HG03066 (cell line): ENCODE results near the gene GFRA3.
A peak's percentile ranks its signal among the peaks of the same experiment; 100 is the strongest.
"Not testable (repeated sequence)": the region's sequence is repeated elsewhere in the genome, so short reads cannot be mapped to it uniquely, and the experiment has no call there.

Experiments
- ATAC-seq: cut with Tn5 transposase; IDR thresholded peaks from one replicate; pipeline ENCODE4 v1.9.1; 2021; ENCODE audit warnings: low read depth; ENCODE audit not compliant: unreplicated experiment

The GFRA3 gene

DNA sequence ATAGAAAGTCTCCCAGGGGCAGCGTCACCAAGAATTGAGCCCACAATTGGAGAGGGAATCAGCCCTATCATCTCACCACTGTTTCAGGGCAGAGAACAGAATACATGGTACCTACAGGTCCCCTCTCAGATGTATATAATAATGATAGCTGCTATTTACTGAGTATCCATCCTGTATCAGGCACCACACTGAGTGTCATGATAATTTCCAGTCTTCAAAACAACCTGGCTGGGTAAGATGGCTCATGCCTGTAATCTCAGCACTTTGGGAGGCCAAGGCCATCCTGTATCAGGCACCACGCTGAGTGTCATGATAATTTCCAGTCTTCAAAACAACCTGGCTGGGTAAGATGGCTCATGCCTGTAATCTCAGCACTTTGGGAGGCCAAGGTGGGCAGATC lies 26.6 kb downstream of the GFRA3 start:
- ATAC-seq: not testable (repeated sequence)

GRCh38 chr5:138246822-138247221 lies 27.6 kb downstream of the GFRA3 start:
- no peak for ATAC-seq

GRCh38 chr5:138246334-138246733 lies 28.1 kb downstream of the GFRA3 start:
- ATAC-seq: no peak

GRCh38 chr5:138245717-138246116 lies 28.7 kb downstream of the GFRA3 start:
- no peak for ATAC-seq

GRCh38 chr5:138243794-138244193 lies 30.6 kb downstream of the GFRA3 start:
- no peak for ATAC-seq

DNA sequence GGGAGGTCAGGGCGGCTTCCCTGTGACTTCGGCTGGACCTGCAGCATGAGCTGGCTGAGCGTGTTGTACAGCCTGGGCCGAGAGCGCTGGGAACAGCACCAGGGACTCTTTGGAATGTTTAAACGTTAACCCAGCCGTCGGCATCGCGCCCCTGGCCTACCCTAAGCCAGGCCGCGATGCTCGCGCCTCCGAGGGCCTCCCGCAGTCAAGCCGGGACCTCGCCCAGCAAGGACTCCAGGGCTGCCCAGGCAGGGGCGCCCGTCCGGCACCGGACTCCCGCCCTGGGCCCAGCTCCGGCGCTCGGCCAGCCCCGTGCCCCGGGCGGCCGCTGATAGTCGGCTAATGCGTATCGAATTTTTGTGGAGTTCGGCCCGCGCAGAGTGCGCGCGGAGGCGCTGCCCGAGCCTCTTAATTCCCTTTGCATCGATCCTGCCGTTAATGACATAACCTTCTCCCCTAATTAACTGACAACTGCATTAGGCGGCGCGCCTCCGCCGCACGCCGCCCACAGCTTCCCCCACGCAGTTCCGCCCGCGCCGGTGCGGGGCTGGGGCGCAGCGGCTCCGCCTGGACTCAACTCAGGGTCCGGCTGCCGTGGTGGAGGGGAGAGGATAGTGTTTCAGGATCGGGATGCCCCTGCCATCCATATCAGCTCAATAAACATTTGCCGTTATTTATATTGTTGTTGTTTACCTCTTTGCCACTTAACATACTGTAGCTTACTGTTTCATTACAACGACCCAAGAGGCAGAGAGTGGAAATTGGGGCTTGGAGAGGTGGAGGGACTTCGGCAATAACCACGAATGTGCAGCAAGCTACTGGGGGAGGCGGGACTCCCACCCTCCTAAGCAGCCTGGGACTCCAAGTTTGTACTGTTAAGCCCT lies 32.5 kb downstream of the GFRA3 start:
- no peak for ATAC-seq

- no peak for ATAC-seq
Measured at GRCh38 chr5:138240650-138241385, 33.6 kb downstream of the GFRA3 start.

- no peak for ATAC-seq
Measured at GRCh38 chr5:138238034-138238433, 36.4 kb downstream of the GFRA3 start.

DNA sequence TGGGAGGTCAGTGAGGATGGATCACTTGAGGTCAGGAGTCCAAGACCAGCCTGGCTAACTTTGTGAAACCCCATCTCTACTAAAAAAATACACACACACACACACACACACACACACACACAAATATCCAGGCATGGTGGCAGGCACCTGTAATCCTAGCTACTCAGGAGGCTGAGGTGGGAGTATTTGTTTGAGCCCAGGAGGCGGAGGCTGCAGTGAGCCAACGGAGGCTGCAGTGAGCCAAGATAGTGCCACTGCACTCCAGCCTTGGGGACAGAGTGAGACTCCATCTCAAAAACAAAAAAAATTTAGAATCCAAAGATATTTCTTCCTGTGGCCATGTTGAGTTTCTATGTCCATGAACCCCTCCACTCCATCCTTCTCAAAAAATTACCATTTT lies 39.8 kb downstream of the GFRA3 start:
- ATAC-seq: no peak

DNA sequence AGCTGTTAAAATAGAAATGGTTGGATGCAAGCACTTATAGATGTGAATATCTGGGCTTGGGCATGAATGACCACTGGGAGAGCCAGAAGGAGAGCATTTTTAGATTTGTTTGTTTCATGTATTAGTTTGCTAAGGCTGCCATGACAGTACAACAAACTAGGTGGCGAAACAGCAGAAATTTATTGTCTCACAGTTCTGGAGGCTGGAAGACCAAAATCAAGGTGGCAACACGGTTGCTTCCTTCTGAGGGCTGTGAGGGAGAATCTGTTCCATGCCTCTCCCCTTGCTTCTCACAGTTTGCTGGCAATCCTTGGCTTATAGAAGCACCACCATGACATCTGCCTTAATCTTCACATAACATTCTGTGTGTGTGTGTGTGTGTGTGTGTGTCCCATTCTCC lies 41.1 kb downstream of the GFRA3 start:
- no peak for ATAC-seq

GRCh38 chr5:138230981-138231589 lies 43.3 kb downstream of the GFRA3 start:
- no peak for ATAC-seq

GRCh38 chr5:138230261-138230660 lies 44.2 kb downstream of the GFRA3 start:
- ATAC-seq: no peak

- ATAC-seq: no peak
Measured at GRCh38 chr5:138229387-138229786, 45.0 kb downstream of the GFRA3 start.

DNA sequence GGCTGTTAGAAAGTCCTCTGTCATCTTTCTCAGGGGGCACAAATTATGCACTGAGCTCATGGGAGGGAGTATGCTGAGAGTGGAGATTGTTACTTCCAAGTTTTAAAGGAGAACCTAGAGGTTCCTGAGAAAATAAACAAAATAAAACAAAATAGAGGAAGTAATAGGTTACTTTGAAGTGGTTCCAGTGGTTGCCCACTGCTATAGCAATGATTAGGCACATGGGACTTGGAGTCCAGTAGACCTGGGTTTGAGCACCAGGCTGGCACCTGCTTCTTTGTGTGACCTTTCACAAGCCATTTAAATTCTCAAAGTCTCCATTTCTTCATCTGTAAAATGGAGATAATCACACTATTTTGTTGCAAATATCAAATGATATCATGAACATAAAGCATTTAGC lies 47.5 kb downstream of the GFRA3 start:
- no peak for ATAC-seq

GRCh38 chr5:138224712-138225111 lies 49.7 kb downstream of the GFRA3 start:
- ATAC-seq: no peak

DNA sequence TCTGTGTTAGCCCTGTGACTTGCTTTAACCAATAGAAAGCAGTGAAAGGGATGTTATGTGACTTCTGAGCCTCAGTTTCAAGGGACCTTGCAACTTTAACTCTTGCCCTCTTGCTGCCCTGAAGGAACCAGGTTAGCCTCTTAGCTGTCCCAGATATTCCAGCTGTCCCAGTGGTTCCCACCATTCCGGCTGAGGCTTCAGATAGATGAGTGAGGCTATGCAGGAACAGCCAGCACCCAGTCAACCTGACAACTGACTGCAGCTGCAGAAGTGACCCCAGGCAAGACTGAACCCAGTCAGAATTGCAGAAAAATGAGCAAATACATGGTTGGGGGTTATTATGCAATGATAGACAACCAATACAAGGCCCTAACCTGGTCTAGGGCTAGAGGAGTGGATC lies 50.9 kb downstream of the GFRA3 start:
- ATAC-seq: no peak

DNA sequence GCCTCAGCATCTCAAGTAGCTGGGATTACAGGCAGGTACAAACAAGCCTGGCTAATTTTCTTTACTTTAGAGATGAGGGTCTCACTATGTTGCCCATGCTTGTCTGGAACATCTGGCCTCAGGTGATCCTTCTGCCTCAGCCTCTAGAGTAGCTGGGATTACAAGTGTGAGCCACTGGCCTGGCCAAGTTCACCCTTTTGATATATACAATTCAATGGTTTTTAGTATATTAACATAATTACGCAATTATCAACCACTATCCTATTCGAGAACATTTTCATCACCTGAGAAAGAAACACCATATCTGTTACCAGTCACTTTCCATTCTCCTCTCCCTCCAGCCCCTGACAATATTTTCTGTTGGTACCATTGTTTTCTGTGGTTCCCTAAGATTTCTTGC lies 57.6 kb downstream of the GFRA3 start:
- ATAC-seq: no peak

DNA sequence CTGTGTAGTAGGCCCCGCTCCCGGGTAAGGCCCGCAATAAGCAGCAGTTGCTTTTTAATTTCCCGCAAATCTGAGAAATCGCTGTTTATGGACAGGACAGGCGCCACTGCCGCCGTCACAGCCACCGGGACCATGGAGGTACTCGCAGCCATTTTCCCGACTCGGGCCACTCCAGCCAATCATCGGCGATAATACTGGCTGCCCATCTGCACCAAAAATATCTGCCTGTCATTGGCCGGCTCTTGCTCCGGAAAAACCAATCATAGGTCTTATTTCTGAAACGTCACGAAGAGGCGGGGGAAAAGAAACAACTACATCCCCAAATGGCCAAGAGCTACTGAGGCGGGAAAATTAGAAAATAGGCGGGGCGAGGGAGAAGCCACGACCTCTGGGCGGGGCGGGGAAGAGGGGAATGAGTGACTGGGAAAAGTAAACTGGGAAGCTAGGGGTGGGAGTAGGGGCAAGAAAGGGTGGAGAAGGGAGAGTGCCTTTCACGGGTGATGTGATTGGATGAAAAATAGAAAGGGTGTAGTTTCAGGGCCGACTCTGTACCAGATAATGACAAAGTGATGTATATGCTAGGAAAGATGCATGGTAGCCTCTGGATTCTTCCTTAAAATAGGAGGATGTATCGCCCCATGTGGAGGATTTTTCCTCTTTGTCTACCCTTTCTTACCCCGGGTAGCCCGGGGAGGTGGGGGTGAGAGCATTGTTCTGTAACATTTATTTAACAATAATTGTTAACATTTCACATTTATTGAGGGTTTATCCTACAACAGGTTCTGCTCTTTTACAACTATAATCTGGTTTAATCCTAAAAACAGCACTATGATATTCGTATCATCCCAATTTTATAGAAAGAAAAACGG lies 61.0 kb downstream of the GFRA3 start, which contains the start of gene CDC23:
TSS of gene CDC23 (minus strand) at position 163 of the 869 bp plus-strand sequence. CDS start at position 152, 11 bp downstream.
- ATAC-seq: peak; percentile 93

DNA sequence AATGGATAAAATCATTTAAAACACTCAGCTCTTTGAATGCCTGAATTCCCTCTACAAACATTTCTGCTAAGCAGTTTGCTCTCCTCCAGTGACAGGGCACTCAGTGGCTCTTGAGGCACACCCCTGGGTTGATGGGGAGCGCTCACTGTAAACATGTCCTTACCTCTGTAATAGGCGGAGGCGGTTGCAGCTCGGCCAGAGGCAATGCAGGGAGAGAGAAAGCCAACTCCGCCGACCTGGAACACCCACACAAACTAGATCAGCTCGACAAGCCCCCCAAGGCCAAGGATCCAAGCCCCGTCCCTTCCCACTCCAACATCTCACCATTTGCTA lies 61.6 kb downstream of the GFRA3 start:
- peak; percentile 10 for ATAC-seq

DNA sequence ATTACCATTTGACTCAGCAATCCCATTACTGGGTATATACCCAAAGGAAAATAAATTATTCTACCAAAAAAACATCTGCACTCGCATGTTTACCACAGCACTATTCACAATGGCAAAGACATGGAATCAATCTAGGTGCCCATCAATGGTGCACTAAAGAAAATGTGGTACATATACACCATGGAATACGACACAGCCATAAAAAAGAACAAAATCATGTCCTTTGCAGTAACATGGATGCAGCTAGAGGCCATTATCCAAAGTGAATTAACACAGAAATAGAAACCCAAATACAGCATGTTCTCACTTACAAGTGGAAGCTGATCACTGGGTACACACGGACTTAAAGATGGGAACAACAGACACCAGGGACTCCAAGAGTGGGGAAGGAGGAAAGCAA lies 63.4 kb downstream of the GFRA3 start:
- no peak for ATAC-seq
